HEK293 (cell line): Measurements from ENCODE around the gene THAP5.

Source experiments
- CTCF ChIA-PET: fragments of 350-600 bp; formaldehyde crosslinking; extraction: SDS; loops from one replicate; lab custom pipeline; 2021; ENCODE audit warnings: antibody characterized with exemption; lab: Yijun Ruan, JAX
- POLR2A ChIA-PET: fragments of 300-600 bp; formaldehyde crosslinking; extraction: SDS; loops from one replicate; lab custom pipeline; 2020; ENCODE audit warnings: antibody characterized with exemption, inconsistent platforms; lab: Yijun Ruan, JAX
- H3K27ac ChIP-seq: fragments of 200-500 bp; sonication (Bioruptor generic); 2 replicates; pipeline ENCODE4 v1.5.1; 2014; ENCODE audit warnings: low read depth, low read length, control low read depth, inconsistent platforms; ENCODE audit errors: extremely low read depth
- H3K36me3 ChIP-seq, 2 experiments: fragments of 200-500 bp in 1 of 2; sonication (Bioruptor generic) in 1 of 2; 1 replicate in 1 of 2; 2 replicates in 1 of 2; pipeline ENCODE4 v1.5.1; 2014 to 2017; ENCODE audit warnings: inconsistent platforms in 2 of 2, low read length in 2 of 2; ENCODE audit not compliant: control insufficient read depth in 2 of 2, insufficient read depth in 1 of 2
- H3K4me1 ChIP-seq: fragments of 200-500 bp; sonication (Bioruptor generic); 2 replicates; pipeline ENCODE4 v1.5.1; 2014; ENCODE audit warnings: mild to moderate bottlenecking, low read length, inconsistent platforms; ENCODE audit not compliant: control insufficient read depth, insufficient read depth
- H3K4me3 ChIP-seq: 2 replicates; pipeline ENCODE4 v1.5.1; 2011; ENCODE audit warnings: low read depth, mild to moderate bottlenecking, control low read depth, low read length, moderate library complexity
- H3K9me3 ChIP-seq: fragments of 200-500 bp; sonication (Bioruptor generic); 2 replicates; pipeline ENCODE4 v1.5.1; 2014; ENCODE audit warnings: low read depth, low read length, inconsistent platforms; ENCODE audit not compliant: control insufficient read depth, insufficient read depth
- HOXC10 ChIP-seq: sonication (generic); formaldehyde crosslinking; IDR thresholded peaks from 2 replicates; pipeline ENCODE4 v1.8.1; 2023; ENCODE audit warnings: mild to moderate bottlenecking, missing genetic modification reagents
- KLF1 ChIP-seq: fragments of 450-650 bp; formaldehyde crosslinking; IDR thresholded peaks from 2 replicates; pipeline ENCODE4 v1.5.1; 2016; ENCODE audit warnings: missing biosample characterization, missing genetic modification characterization
- KLF9 ChIP-seq: fragments of 450-650 bp; formaldehyde crosslinking; IDR thresholded peaks from 2 replicates; pipeline ENCODE4 v1.5.1; 2016; ENCODE audit warnings: missing biosample characterization, missing genetic modification characterization, low read depth
- SP2 ChIP-seq: fragments of 450-650 bp; formaldehyde crosslinking; IDR thresholded peaks from 2 replicates; pipeline ENCODE4 v1.5.1; 2016; ENCODE audit warnings: missing biosample characterization, missing genetic modification characterization
- ZBTB17 ChIP-seq: fragments of 450-650 bp; formaldehyde crosslinking; IDR thresholded peaks from 2 replicates; pipeline ENCODE4 v1.5.1; 2016; ENCODE audit warnings: missing biosample characterization, missing genetic modification characterization
- ZNF121 ChIP-seq: fragments of 450-650 bp; formaldehyde crosslinking; IDR thresholded peaks from 2 replicates; pipeline ENCODE4 v1.5.1; 2016; ENCODE audit warnings: missing biosample characterization, missing genetic modification characterization
- ZNF221 ChIP-seq: fragments of 450-650 bp; formaldehyde crosslinking; IDR thresholded peaks from 2 replicates; pipeline ENCODE4 v1.5.1; 2017; ENCODE audit warnings: missing biosample characterization, missing genetic modification characterization, borderline replicate concordance
- ZNF311 ChIP-seq: fragments of 450-650 bp; formaldehyde crosslinking; IDR thresholded peaks from 2 replicates; pipeline ENCODE4 v1.5.1; 2017; ENCODE audit warnings: missing biosample characterization, missing genetic modification characterization, borderline replicate concordance
- ZNF513 ChIP-seq: fragments of 450-650 bp; IDR thresholded peaks from 2 replicates; pipeline ENCODE4 v1.5.1; 2018; ENCODE audit warnings: missing biosample characterization, missing genetic modification characterization
- ZNF548 ChIP-seq: fragments of 450-650 bp; formaldehyde crosslinking; IDR thresholded peaks from 2 replicates; pipeline ENCODE4 v1.5.1; 2016; ENCODE audit warnings: missing biosample characterization, missing genetic modification characterization
- ZNF707 ChIP-seq: fragments of 450-650 bp; formaldehyde crosslinking; IDR thresholded peaks from 2 replicates; pipeline ENCODE4 v1.5.1; 2016; ENCODE audit warnings: missing biosample characterization, missing genetic modification characterization
- TF ChIP-seq, protein P1 (sequence below): fragments of 450-650 bp; formaldehyde crosslinking; IDR thresholded peaks from 2 replicates; pipeline ENCODE4 v1.5.1; 2016; ENCODE audit warnings: missing biosample characterization, missing genetic modification characterization

The THAP5 gene

GRCh38 chr7:108515630-108516029 lies 53.9 kb downstream of the THAP5 start (continued):
- TF ChIP-seq, protein P1, sequence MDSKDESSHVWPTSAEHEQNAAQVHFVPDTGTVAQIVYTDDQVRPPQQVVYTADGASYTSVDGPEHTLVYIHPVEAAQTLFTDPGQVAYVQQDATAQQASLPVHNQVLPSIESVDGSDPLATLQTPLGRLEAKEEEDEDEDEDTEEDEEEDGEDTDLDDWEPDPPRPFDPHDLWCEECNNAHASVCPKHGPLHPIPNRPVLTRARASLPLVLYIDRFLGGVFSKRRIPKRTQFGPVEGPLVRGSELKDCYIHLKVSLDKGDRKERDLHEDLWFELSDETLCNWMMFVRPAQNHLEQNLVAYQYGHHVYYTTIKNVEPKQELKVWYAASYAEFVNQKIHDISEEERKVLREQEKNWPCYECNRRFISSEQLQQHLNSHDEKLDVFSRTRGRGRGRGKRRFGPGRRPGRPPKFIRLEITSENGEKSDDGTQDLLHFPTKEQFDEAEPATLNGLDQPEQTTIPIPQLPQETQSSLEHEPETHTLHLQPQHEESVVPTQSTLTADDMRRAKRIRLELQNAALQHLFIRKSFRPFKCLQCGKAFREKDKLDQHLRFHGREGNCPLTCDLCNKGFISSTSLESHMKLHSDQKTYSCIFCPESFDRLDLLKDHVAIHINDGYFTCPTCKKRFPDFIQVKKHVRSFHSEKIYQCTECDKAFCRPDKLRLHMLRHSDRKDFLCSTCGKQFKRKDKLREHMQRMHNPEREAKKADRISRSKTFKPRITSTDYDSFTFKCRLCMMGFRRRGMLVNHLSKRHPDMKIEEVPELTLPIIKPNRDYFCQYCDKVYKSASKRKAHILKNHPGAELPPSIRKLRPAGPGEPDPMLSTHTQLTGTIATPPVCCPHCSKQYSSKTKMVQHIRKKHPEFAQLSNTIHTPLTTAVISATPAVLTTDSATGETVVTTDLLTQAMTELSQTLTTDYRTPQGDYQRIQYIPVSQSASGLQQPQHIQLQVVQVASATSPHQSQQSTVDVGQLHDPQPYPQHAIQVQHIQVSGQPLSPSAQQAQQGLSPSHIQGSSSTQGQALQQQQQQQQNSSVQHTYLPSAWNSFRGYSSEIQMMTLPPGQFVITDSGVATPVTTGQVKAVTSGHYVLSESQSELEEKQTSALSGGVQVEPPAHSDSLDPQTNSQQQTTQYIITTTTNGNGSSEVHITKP (tag by site-specific recombination): no peak

GRCh38 chr7:108515013-108515412 lies 54.5 kb downstream of the THAP5 start:
- CTCF ChIA-PET: no interaction called here
- POLR2A ChIA-PET: no interaction called here
- no peak overlapping the region for H3K4me3 ChIP-seq

More at GRCh38 chr7:108515013-108515412, 54.5 kb downstream of the THAP5 start:
- no peak overlapping the region for H3K27ac ChIP-seq
- H3K9me3 ChIP-seq: no peaks in the 10 kb centered on the region
- H3K4me1 ChIP-seq: no peaks in the 10 kb centered on the region
- TF ChIP-seq ZNF221 (tag by site-specific recombination) (no peak), ZNF707 (tag by site-specific recombination) (no peak), ZNF311 (tag by site-specific recombination) (no peak), ZNF121 (tag by site-specific recombination) (no peak), SP2 (tag by site-specific recombination) (no peak), ZNF548 (tag by site-specific recombination) (no peak), HOXC10 (CRISPR knock-in tag) (no peak), KLF1 (tag by site-specific recombination) (no peak), ZNF513 (tag by site-specific recombination) (no peak), ZBTB17 (tag by site-specific recombination) (no peak), KLF9 (no peak)
- peaks cover 0 to 40% of the 10 kb centered on the region in 2 experiments; a peak in 2 of 3 replicates for H3K36me3 ChIP-seq
